Measurements from ENCODE around the gene BCR.
"Not testable (repeated sequence)": the region's sequence is repeated elsewhere in the genome, so short reads cannot be mapped to it uniquely, and the experiment has no call there.

DNA sequence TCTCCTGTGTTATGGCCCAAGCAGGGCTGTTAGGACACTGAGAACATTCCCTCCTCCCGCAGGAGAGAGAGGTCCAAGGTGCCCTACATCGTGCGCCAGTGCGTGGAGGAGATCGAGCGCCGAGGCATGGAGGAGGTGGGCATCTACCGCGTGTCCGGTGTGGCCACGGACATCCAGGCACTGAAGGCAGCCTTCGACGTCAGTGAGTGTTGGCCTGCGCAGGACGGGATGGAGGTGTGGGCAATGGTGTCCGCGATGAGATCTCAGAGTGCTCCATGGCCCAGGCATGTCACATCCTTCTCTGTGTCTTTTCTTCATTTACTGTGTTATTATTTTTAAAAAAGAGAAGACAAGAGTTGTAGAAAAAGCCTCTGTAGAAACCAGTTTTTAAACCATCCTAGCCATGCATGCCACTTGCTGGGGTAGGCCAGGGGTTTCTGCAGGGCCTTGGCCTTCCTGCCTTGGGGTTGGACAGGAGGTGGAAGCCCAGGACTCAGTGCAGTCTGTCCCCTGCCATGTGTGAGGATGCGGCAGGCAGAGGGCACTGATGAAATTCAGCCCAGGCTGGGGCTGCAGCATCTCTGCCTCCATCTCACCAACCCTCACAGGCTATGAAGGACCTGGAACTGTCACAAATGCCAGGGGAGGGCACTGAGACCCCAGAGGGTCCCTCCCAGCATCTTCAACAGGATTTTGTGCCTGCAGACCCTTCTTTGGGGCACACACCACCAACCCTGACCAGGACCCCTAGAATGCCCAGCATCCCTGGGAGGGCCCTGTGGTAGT is 131.5 kb downstream of the BCR start:
- TF ChIP-seq, protein P1, sequence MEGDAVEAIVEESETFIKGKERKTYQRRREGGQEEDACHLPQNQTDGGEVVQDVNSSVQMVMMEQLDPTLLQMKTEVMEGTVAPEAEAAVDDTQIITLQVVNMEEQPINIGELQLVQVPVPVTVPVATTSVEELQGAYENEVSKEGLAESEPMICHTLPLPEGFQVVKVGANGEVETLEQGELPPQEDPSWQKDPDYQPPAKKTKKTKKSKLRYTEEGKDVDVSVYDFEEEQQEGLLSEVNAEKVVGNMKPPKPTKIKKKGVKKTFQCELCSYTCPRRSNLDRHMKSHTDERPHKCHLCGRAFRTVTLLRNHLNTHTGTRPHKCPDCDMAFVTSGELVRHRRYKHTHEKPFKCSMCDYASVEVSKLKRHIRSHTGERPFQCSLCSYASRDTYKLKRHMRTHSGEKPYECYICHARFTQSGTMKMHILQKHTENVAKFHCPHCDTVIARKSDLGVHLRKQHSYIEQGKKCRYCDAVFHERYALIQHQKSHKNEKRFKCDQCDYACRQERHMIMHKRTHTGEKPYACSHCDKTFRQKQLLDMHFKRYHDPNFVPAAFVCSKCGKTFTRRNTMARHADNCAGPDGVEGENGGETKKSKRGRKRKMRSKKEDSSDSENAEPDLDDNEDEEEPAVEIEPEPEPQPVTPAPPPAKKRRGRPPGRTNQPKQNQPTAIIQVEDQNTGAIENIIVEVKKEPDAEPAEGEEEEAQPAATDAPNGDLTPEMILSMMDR (IDR thresholded peaks at IDR 0.05): not testable (repeated sequence)
- TF ChIP-seq EZH2 (IDR thresholded peaks at IDR 0.05; ENCODE audit: borderline replicate concordance, insufficient read depth, low read depth, low read length, poor library complexity, severe bottlenecking): not testable (repeated sequence)

Measured in B cell (primary cell).